ENCODE data around the gene ARFRP1. TPM values are rescaled to one million over a fixed set of nuclear protein-coding genes. Genes with fewer than 3 reads are reported as not detected.
"Not testable (repeated sequence)": the region's sequence is repeated elsewhere in the genome, so short reads cannot be mapped to it uniquely, and the experiment has no call there.

ARFRP1 gene
- total and polyA plus RNA-seq, 2 donors (not counting 1 experiment from before 2014, with no cell fraction given): 41.0 to 75.5 TPM

DNA sequence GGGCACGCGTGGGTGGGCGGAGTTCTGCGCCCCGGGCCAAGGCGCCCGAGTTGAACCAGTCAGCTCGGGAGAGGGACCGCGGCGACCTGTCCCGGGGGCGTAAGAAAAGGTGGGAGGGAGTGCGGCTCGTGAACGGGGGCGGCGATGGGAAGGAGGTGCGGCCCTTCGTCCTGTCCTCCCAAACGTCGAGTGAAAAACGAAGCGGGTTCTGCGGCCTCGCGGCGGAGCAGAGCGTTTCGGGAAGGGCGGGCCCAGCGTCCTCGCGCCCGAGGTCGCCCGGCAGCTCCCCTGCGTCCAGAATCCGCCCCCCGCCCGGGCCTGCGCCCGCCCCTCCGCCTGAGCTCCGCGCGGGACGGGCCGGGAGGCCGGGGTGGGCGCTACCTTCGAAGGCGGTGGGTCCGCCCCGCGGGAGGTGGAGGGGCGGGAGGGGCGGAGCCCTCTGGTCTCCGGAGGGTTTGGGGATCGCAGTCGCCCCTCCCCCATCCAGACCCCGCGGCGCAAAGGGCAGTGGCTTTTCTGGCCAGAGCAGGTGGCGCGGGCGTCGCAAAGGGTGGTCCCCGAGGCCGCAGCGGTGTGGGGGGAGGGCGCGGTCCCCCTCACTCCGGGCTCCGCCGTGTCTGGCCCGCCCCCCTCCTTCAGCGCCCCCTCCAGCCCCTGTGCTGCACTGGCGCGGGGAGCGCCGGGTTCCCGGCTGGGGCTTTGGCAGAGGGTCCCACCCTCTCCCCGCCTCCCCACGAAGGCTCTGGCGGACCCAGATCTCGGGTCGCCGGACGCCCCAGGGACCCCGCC lies 55.4 kb downstream of the ARFRP1 start:
- H4K20me1 ChIP-seq (ENCODE audit: control insufficient read depth, insufficient read depth, low read length, poor library complexity, severe bottlenecking): no peaks in the 10 kb centered on the region
- ATAC-seq (ENCODE audit: low read depth) (peak; percentile 48), DNase-seq (peak; percentile 45)
- no peaks in the 10 kb centered on the region for H3K79me2 ChIP-seq (ENCODE audit: control insufficient read depth, insufficient read depth, low read length)
- Mint-ChIP-seq H3K27ac (no peak overlapping the region), H3K4me3 (peak overlapping the region; percentile 75), H3K27me3 (no peaks in the 10 kb centered on the region), H3K9me3 (ENCODE audit: insufficient read depth) (no peaks in the 10 kb centered on the region), H3K4me1 (peaks cover 11% of the 10 kb centered on the region)
- peak overlapping the region in 4 of 5 experiments; percentile 28 to 59 (median 47) for H3K4me3 ChIP-seq (ENCODE audit: control extremely low read depth in 1 of 5, extremely low read depth in 1 of 5, insufficient read depth in 1 of 5, low read depth in 2 of 5, low read length in 4 of 5)
- H3K27me3 ChIP-seq (replicated peaks in 1 of 4; ENCODE audit: control extremely low read depth in 1 of 4, control insufficient read depth in 3 of 4, insufficient read depth in 4 of 4, low read length in 3 of 4): peaks cover 0 to 31% (median 11%) of the 10 kb centered on the region in 4 experiments
- ChIA-PET CTCF (interaction anchor here (1.1 kb wide), 1 partner anchor 10 kb away, joined by 4 read pairs; no protein-coding TSS in a partner anchor), POLR2A (no interaction called here)
- peaks cover 0 to 4% (median 0%) of the 10 kb centered on the region in 3 donors for H3K9me3 ChIP-seq (ENCODE audit: control extremely low read depth in 1 of 3, control insufficient read depth in 2 of 3, insufficient read depth in 1 of 3, low read length in 2 of 3)
- TF ChIP-seq, protein P1, sequence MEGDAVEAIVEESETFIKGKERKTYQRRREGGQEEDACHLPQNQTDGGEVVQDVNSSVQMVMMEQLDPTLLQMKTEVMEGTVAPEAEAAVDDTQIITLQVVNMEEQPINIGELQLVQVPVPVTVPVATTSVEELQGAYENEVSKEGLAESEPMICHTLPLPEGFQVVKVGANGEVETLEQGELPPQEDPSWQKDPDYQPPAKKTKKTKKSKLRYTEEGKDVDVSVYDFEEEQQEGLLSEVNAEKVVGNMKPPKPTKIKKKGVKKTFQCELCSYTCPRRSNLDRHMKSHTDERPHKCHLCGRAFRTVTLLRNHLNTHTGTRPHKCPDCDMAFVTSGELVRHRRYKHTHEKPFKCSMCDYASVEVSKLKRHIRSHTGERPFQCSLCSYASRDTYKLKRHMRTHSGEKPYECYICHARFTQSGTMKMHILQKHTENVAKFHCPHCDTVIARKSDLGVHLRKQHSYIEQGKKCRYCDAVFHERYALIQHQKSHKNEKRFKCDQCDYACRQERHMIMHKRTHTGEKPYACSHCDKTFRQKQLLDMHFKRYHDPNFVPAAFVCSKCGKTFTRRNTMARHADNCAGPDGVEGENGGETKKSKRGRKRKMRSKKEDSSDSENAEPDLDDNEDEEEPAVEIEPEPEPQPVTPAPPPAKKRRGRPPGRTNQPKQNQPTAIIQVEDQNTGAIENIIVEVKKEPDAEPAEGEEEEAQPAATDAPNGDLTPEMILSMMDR (IDR thresholded peaks at IDR 0.05): no peak
- no peak for TF ChIP-seq EZH2 (IDR thresholded peaks at IDR 0.05; ENCODE audit: borderline replicate concordance, insufficient read depth, low read depth, low read length, poor library complexity, severe bottlenecking)
- H3K36me3 ChIP-seq (replicated peaks in 1 of 2; ENCODE audit: control extremely low read depth in 1 of 2, control insufficient read depth in 1 of 2, extremely low read depth in 1 of 2, insufficient read depth in 2 of 2, low read length in 1 of 2): no peaks in the 10 kb centered on the region
- peak overlapping the region; percentile 92 for H3K4me2 ChIP-seq (replicated peaks; ENCODE audit: low read depth, low read length, poor library complexity, severe bottlenecking)
- H3K27ac ChIP-seq (ENCODE audit: low read length in 2 of 2): no peak overlapping the region
- intact Hi-C loops (cut with micrococcal nuclease): no loop called here
- WGBS (ENCODE audit: insufficient coverage): 2% methylated on average over 74 of the region's 91 CpGs
- peak overlapping the region; percentile 49 for H3K9ac ChIP-seq (ENCODE audit: low read length)
- H2AFZ ChIP-seq (ENCODE audit: insufficient read depth, low read depth, low read length, poor library complexity, severe bottlenecking): peak overlapping the region; percentile 73
- peaks cover 16 to 31% of the 10 kb centered on the region in 2 donors for H3K4me1 ChIP-seq (ENCODE audit: control insufficient read depth in 2 of 2, insufficient read depth in 2 of 2, low read length in 2 of 2)

DNA sequence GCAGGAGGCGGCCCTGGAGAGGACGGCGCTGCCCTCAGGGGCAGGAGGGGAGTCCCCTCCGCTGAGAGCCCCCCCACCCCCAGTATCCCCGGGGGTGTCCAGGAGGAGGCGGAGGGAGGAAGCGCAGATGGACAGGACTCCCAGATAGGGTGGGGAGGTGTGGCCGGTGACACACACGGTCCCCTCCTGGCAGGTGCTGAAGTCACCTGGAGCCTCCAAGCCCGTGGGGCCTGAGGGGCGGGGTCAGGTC lies 55.9 kb downstream of the ARFRP1 start:
- H3K4me2 ChIP-seq (replicated peaks; ENCODE audit: low read depth, low read length, poor library complexity, severe bottlenecking): peak overlapping the region; percentile 92
- peak overlapping the region; percentile 49 for H3K9ac ChIP-seq (ENCODE audit: low read length)
- no peaks in the 10 kb centered on the region for H4K20me1 ChIP-seq (ENCODE audit: control insufficient read depth, insufficient read depth, low read length, poor library complexity, severe bottlenecking)
- no peak overlapping the region for H3K27ac Mint-ChIP-seq
- peak overlapping the region in 3 of 5 experiments; percentile 45 to 59 (median 49) for H3K4me3 ChIP-seq (ENCODE audit: control extremely low read depth in 1 of 5, extremely low read depth in 1 of 5, insufficient read depth in 1 of 5, low read depth in 2 of 5, low read length in 4 of 5)
- ChIA-PET POLR2A (no interaction called here), CTCF (interaction anchor here (1.1 kb wide), 1 partner anchor 10 kb away, joined by 4 read pairs; no protein-coding TSS in a partner anchor)
- H3K4me3 Mint-ChIP-seq: peak overlapping the region; percentile 75
- 30% methylated on average over 7 of the region's 11 CpGs for WGBS (ENCODE audit: insufficient coverage)
- no peak overlapping the region for H3K27ac ChIP-seq (ENCODE audit: low read length in 2 of 2)
- peak overlapping the region; percentile 73 for H2AFZ ChIP-seq (ENCODE audit: insufficient read depth, low read depth, low read length, poor library complexity, severe bottlenecking)
- no peaks in the 10 kb centered on the region for H3K79me2 ChIP-seq (ENCODE audit: control insufficient read depth, insufficient read depth, low read length)
- peaks cover 0 to 31% (median 11%) of the 10 kb centered on the region in 4 experiments for H3K27me3 ChIP-seq (replicated peaks in 1 of 4; ENCODE audit: control extremely low read depth in 1 of 4, control insufficient read depth in 3 of 4, insufficient read depth in 4 of 4, low read length in 3 of 4)
- peak; percentile 23 for ATAC-seq (ENCODE audit: low read depth)
- no peaks in the 10 kb centered on the region for H3K27me3 Mint-ChIP-seq
- no peak for DNase-seq
- H3K36me3 ChIP-seq (replicated peaks in 1 of 2; ENCODE audit: control extremely low read depth in 1 of 2, control insufficient read depth in 1 of 2, extremely low read depth in 1 of 2, insufficient read depth in 2 of 2, low read length in 1 of 2): no peaks in the 10 kb centered on the region
- TF ChIP-seq, protein P1 (IDR thresholded peaks at IDR 0.05): no peak
- no peak for TF ChIP-seq EZH2 (IDR thresholded peaks at IDR 0.05; ENCODE audit: borderline replicate concordance, insufficient read depth, low read depth, low read length, poor library complexity, severe bottlenecking)
- peaks cover 0 to 4% (median 0%) of the 10 kb centered on the region in 3 donors for H3K9me3 ChIP-seq (ENCODE audit: control extremely low read depth in 1 of 3, control insufficient read depth in 2 of 3, insufficient read depth in 1 of 3, low read length in 2 of 3)
- no peaks in the 10 kb centered on the region for H3K9me3 Mint-ChIP-seq (ENCODE audit: insufficient read depth)
- peaks cover 11% of the 10 kb centered on the region for H3K4me1 Mint-ChIP-seq
- intact Hi-C loops (cut with micrococcal nuclease): no loop called here
- H3K4me1 ChIP-seq (ENCODE audit: control insufficient read depth in 2 of 2, insufficient read depth in 2 of 2, low read length in 2 of 2): peaks cover 15 to 26% of the 10 kb centered on the region in 2 donors

DNA sequence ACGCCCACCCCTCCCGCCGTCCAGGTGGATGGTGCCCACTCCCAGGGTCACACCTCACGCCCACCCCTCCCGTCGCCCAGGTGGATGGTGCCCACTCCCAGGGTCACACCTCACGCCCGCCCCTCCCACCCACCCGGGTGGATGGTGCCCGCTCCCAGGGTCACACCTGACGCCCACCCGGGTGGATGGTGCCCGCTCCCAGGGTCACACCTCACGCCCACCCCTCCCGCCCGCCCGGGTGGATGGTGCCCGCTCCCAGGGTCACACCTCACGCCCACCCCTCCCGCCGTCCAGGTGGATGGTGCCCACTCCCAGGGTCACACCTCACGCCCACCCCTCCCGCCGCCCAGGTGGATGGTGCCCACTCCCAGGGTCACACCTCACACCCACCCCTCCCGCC lies 57.3 kb downstream of the ARFRP1 start:
- POLR2A ChIA-PET: interaction anchor here (0.6 kb wide), 2 partner anchors 19 to 98 kb away, joined by 3 to 5 read pairs; no protein-coding TSS in a partner anchor
- intact Hi-C loops (cut with micrococcal nuclease): not testable (repeated sequence)
- WGBS (ENCODE audit: insufficient coverage): no CpG with 5 or more reads among the region's 25 CpGs

More for the DNA sequence above, 57.3 kb downstream of the ARFRP1 start:
- H3K9me3 Mint-ChIP-seq (ENCODE audit: insufficient read depth); H2AFZ ChIP-seq (ENCODE audit: insufficient read depth, low read depth, low read length, poor library complexity, severe bottlenecking); H3K4me3 ChIP-seq (ENCODE audit: control extremely low read depth in 1 of 5, extremely low read depth in 1 of 5, insufficient read depth in 1 of 5, low read depth in 2 of 5, low read length in 4 of 5); ATAC-seq (ENCODE audit: low read depth); H3K27ac ChIP-seq (ENCODE audit: low read length in 2 of 2); H4K20me1 ChIP-seq (ENCODE audit: control insufficient read depth, insufficient read depth, low read length, poor library complexity, severe bottlenecking); H3K27ac Mint-ChIP-seq; H3K36me3 ChIP-seq (replicated peaks in 1 of 2; ENCODE audit: control extremely low read depth in 1 of 2, control insufficient read depth in 1 of 2, extremely low read depth in 1 of 2, insufficient read depth in 2 of 2, low read length in 1 of 2); H3K79me2 ChIP-seq (ENCODE audit: control insufficient read depth, insufficient read depth, low read length); H3K9me3 ChIP-seq (ENCODE audit: control extremely low read depth in 1 of 3, control insufficient read depth in 2 of 3, insufficient read depth in 1 of 3, low read length in 2 of 3); H3K27me3 Mint-ChIP-seq; H3K4me3 Mint-ChIP-seq; H3K9ac ChIP-seq (ENCODE audit: low read length); H3K4me2 ChIP-seq (replicated peaks; ENCODE audit: low read depth, low read length, poor library complexity, severe bottlenecking); CTCF ChIA-PET; DNase-seq: not testable (repeated sequence)
- Histone ChIP-seq H3K4me1 (ENCODE audit: control insufficient read depth in 2 of 2, insufficient read depth in 2 of 2, low read length in 2 of 2) (peaks cover 15 to 26% of the 10 kb centered on the region in 2 donors), H3K27me3 (replicated peaks in 1 of 4; ENCODE audit: control extremely low read depth in 1 of 4, control insufficient read depth in 3 of 4, insufficient read depth in 4 of 4, low read length in 3 of 4) (peaks cover 0 to 23% (median 11%) of the 10 kb centered on the region in 4 experiments)
- H3K4me1 Mint-ChIP-seq: peaks cover 11% of the 10 kb centered on the region
